Left forelimb (tissue), 1 donor: ENCODE data around the gene SV2B.

Source experiments
- DNase-seq: peaks from one replicate; pipeline ENCODE4 v3.0.0-alpha.2; 2018; ENCODE audit warnings: low spot score

The SV2B gene

DNA sequence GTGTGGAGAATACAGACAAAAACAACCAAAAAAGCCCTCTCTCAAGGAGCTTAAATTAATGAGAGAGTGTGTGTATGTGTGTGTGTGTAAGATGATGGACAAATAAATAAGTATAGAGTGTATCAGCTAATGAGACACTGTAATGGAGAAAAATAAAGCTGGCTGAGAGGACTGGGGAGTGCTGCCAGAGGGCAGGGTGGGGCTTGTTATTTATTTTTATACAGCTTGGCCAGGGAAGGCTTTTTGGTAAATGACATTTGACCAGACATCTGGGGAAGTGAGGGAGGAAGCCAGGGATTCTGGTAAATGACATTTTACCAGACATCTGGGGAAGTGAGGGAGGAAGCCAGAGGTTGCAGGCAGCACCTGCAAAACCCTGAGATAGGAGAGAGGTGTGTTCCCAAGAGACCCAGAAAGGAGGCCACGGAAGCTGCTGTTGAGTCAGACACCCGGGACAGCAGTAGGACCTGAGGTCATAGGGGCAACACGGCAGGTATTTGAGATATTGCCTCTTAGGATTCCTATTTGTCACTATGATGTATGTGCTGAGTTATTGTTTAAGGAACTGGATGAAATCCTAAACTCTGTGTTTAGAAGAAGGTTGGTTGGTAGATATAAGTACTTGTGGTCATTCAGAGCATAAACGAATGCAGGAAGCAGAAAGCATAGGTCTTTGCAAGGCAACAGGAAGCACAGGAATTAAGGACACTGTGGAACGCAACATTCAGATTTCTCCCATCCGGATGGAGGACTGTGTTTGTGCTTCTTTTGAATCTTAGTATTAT is 2.7 kb downstream of the SV2B start:
- no peak for DNase-seq

- no peak for DNase-seq
Observed at GRCh38 chr15:91104111-91104510, 4.1 kb downstream of the SV2B start.

DNA sequence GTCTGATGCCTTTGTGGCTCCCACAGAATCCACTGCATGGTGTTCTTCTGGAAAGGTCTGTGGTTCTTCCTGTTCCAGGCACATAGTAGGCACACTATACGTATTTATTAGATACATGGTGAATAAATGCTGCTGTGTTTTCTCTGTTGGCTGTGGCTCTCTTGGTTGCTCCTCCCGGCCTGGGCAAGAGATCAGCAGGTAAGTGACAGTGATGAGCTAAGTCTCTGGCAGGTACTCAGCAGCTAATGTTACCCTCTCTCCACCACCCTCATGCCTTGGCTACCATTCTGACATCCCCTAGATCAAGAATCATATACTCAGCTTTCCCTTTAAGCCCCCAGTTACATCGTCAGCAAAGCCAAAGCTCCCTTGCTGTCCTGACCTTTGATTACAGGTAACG is 8.4 kb downstream of the SV2B start:
- no peak for DNase-seq

- DNase-seq = no peak
Observed at GRCh38 chr15:91109885-91110284, 9.8 kb downstream of the SV2B start.

- no peak for DNase-seq
Observed at GRCh38 chr15:91110407-91110806, 10.3 kb downstream of the SV2B start.

DNA sequence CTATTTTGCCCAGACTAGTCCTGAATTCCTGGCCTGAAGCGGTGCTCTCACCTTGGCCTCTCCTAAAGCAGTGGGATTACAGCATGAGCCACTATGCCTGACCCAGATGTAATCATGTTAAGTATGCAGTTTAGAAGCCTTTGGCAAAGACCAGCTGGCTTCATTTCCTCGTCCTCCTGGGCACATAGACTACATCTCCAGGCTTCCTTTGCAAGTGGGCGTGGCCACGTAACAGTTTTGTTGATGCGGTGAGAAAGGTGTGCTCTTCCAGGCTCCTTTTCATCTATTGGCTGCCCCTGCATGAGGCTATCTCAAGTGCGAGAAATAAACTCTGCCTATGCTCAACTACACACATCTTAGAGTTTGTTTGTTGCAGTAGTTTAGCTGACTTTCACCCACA is 13.0 kb downstream of the SV2B start:
- no peak for DNase-seq

GRCh38 chr15:91114301-91114700 is 14.2 kb downstream of the SV2B start:
- no peak for DNase-seq

DNA sequence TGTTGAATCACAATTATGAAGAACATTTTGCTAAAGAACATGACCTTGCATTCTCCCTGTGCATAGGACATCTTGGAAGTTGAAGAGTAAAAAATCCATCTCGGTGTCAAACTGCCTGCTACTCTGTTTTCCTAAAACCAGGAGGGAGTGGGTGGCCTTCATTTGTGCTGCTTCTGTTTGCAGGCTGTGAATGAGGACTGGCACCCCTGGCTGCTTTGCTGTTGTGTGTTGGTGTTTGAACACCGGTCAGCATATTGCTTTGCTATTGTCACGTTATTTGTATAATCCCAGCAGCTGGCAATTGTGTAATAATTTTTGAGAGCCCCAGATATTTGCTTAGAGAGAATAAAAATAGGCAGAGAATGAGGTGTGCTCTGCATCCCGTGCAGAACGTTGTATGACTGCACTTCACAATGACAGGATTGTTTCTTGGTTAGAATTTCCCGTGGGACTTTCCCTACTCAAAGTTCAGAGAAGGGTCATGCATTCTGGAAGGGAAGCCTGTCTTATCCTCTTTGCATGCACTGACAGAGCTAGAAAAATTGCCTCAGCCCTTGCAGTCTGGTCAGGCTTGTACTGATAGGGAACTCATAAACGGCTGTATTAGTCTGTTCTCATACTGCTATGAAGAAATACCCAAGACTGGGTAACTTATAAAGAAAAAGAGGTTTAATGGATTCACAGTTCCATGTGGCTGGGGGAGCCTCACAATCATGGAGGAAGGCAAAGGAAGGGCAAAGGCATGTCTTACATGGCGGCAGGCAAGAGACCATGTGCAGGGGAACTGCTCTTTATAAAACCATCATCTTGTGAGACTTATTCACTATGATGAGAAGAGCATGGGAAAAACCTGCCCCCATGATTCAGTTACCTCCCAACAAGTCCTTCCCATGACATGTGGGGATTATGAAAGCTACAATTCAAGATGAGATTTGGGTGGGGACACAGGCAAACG is 16.3 kb downstream of the SV2B start:
- DNase-seq = no peak

GRCh38 chr15:91117375-91117774 is 17.3 kb downstream of the SV2B start:
- DNase-seq = no peak

GRCh38 chr15:91118817-91119590 is 18.9 kb downstream of the SV2B start:
- no peak for DNase-seq

- DNase-seq = no peak
Observed at GRCh38 chr15:91122296-91122695, 22.2 kb downstream of the SV2B start.

- no peak for DNase-seq
Observed at GRCh38 chr15:91124132-91124531, 24.1 kb downstream of the SV2B start.

GRCh38 chr15:91125162-91125561 is 25.1 kb downstream of the SV2B start:
- no peak for DNase-seq

- no peak for DNase-seq
Observed at GRCh38 chr15:91126080-91126479, 26.0 kb downstream of the SV2B start.

DNA sequence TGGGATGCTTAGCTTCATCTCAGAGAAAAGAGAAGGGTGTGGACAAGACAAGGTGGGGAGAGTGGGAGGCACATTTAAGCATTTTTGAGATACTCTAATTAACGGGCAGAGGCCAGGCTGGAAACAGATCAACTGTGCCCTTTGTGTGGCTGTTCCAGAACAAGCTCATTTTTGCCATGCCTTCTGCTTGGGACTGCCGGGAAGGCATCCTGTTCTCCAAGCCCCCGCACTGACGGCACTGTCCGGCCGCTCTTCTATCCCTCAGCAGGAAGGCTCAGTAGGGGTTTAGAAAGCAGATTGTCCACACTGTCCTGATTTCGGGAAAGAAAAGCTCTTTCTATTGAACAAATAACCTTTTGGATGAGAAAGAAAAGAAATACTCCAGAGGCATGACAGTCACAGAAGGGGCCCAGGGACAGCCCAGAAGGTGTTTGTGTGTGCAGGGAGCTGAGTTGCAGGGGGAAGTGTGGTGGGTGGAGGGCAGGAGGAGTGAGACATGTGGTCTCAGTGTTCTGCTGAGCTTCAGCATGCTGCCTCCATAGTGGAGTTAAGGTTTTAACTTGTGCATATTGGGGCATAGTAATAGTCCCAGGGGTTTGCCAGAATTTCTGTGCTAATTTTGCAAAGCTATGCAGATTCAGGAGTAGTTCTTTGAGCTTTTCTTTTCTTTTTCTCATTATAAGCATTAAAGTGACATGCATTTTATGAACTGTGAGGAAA is 27.3 kb downstream of the SV2B start:
- no peak for DNase-seq

DNA sequence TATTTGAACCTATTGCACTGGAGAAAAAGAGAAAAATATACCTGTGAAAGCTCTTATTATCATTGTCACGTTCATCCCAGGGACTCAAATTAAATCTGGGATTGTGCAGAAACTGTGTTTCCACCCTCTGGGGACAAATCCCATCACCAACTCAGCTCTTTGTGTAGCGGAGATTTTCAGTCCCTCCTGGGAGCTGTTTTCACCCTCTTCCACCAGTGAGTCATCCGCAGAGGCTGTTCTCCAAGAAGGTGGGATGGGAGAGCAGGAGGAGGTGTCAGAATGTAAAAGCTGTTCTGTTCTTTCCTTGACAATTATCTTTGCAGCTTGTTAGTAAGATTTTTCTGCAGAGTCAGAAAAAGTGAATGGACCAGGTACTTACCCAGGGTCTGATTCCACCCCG is 28.0 kb downstream of the SV2B start:
- no peak for DNase-seq

DNA sequence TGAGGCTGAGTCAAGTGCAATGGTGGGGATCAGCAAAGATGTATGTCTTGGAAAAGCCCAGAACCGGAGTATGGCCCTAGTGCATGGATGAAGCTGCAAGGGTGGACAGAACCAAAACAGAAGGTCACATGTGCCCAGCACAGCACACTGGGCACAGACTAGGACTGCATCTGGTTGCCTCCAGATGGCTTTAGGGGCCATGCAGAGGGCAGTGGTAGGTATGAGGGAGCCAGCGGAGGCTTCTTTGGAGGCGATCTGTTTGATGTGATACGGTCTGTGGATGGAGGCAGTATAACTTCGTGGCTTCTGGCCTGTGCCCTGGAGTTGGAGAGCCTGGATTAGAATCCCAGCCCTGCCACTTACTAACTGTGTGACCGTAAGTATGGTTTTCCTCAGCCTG is 29.4 kb downstream of the SV2B start:
- no peak for DNase-seq

DNA sequence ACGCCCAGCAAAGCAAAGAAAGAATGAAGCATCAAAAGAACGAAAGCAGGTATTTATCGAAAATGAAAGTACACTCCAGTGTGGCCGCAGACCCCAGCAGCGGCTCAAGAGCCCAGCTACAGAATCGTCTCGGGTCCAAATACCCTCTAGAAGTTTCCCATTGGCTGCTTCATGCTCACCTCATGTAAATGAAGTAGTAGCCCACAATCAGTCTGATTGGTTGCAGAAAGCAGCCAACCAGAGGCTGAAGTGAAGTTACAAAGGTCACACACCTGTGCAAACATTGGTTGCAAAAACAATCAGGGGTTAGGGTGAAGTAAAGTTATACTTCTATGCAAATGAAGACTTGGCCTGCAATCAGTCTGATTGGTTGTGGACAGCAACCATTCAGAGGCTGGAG is 32.0 kb downstream of the SV2B start:
- no peak for DNase-seq

DNA sequence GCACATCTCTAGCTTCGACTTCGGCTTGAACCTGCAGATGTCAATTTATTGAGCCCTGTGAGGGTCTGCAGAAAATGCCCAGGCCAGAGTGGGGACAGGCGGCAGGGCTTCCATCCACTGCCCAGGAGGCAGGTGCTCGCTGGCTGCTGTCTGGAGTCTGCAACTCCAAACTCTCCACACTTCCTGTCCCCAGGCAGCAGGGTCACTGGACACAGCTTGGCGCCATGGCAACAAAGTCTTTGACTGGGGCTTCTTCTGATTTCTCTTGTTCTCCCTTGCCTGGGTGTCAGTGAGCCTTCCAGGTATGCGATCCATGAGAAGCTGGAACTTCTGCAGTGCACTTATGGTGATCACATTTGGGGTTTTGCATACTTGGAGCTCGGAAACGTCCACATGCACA is 33.5 kb downstream of the SV2B start:
- no peak for DNase-seq

DNA sequence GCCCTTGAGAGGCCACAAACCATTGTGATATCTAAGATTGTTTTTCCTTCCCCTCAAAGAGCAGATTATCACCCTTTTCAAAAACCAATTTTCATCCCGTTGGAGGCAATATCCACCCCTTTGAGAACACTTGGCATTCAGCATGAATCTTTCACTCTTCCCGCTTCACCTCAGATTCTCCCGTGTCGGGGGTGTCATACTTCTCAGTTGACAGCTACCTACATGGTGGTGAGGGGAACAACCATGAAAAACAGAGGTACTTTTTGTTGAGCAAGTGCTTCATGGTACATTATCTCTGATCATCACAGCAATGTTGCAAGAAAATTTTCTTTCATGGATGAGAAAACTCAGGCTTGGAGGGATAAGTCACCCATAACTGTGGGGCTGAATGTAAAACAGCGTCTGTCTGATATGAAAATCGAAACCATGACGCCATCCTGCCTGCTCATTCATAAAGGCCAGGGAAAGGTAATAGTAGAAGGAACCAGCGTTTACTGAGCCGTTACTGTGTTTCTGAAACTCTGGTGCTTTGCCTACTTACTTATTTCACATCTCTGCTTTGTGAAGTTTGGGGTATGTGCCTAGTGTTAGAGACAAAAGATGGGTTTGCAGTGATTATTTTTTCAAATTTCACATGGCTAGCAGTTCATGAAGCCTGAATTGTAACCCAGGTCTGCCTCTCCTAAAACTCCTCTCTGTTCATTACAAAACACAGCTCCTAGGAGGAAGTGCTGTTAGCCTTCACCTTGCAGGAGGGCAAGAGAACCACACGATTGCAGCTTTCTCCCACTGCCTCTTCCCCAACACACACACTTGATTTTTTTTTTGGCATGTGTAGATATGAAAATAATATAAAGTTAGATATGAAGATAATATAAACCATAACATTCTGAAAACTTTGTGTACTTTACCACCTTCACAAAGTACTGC is 35.4 kb downstream of the SV2B start:
- no peak for DNase-seq
